SU-DHL-6 (cell line): ENCODE data around the gene COL21A1.

ENCODE experiments used
- CTCF ChIP-seq: fragments of 200-600 bp; sonication (generic); IDR thresholded peaks from one replicate; pipeline ENCODE4 v1.5.1; 2017; ENCODE audit warnings: antibody characterized with exemption, mild to moderate bottlenecking, low read length, moderate library complexity; ENCODE audit not compliant: insufficient read depth, poor library complexity, severe bottlenecking
- EZH2phosphoT487 ChIP-seq: fragments of 200-600 bp; sonication (generic), shearing (Covaris generic); conservative IDR thresholded peaks from 2 replicates; pipeline ENCODE4 v1.6.1; 2018; ENCODE audit warnings: mild to moderate bottlenecking, antibody characterized with exemption, low read length, moderate library complexity, mixed read lengths

- TF ChIP-seq CTCF (no peak), EZH2phosphoT487 (no peak)
Observed at GRCh38 chr6:56172144-56172543, 75.2 kb downstream of the COL21A1 start.
